Measurements from ENCODE around the gene MAGED1.

The MAGED1 gene

DNA sequence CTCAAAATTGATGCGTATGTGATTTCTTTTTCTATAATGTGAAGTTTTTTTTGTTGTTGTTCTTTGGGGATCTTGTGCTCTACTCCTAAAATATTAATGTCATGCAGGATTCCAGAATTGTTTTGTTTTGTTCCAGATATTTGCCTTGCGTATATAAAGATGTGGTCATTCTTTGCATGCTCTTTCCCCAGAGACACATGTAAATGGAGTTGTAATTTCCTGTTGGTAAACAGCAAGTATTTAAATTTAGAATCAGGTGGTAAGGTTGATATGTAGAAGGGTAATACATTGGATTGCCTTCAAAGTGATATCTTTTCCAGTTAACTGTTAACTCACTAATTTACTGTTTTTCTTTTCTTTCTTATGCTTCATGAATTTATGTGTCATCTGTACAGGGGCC lies 23.1 kb upstream of the MAGED1 start:
- H3K9me3 ChIP-seq (ENCODE audit: control insufficient read depth, low read length), result no peaks in the 10 kb centered on the region
- H3K9ac ChIP-seq (ENCODE audit: low read length), result no peak overlapping the region
- no peak overlapping the region for H3K4me3 ChIP-seq (ENCODE audit: low read length)
- no peaks in the 10 kb centered on the region for H3K36me3 ChIP-seq (ENCODE audit: control insufficient read depth, insufficient read depth, low read length)
- H3K4me1 ChIP-seq (ENCODE audit: control insufficient read depth, insufficient read depth, low read length), result no peaks in the 10 kb centered on the region
- no peaks in the 10 kb centered on the region for H3K27me3 ChIP-seq (ENCODE audit: control insufficient read depth, insufficient read depth, low read length)

DNA sequence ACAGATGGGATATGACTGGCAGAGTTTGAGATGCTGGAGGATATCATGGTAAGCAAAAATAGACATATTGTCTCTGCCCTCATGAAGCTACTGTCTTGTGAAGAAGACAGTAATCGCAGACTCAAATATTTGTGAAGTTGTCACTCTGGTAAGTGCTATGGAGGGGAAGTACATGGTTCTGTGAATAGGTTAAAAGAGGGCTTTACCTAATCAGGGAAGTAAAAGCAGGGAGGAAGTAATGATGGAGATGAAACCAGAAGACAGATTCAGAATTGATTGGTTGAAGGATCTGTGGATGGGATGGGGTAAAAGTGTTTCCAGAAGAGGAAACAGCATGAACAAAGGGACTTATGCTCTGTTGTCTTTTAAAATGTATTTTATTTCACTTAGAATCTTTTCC lies 19.3 kb upstream of the MAGED1 start:
- no peak overlapping the region for H3K9ac ChIP-seq (ENCODE audit: low read length)
- no peaks in the 10 kb centered on the region for H3K4me1 ChIP-seq (ENCODE audit: control insufficient read depth, insufficient read depth, low read length)
- H3K36me3 ChIP-seq (ENCODE audit: control insufficient read depth, insufficient read depth, low read length), result no peaks in the 10 kb centered on the region
- H3K27me3 ChIP-seq (ENCODE audit: control insufficient read depth, insufficient read depth, low read length), result no peaks in the 10 kb centered on the region
- no peaks in the 10 kb centered on the region for H3K9me3 ChIP-seq (ENCODE audit: control insufficient read depth, low read length)
- H3K4me3 ChIP-seq (ENCODE audit: low read length), result no peak overlapping the region

DNA sequence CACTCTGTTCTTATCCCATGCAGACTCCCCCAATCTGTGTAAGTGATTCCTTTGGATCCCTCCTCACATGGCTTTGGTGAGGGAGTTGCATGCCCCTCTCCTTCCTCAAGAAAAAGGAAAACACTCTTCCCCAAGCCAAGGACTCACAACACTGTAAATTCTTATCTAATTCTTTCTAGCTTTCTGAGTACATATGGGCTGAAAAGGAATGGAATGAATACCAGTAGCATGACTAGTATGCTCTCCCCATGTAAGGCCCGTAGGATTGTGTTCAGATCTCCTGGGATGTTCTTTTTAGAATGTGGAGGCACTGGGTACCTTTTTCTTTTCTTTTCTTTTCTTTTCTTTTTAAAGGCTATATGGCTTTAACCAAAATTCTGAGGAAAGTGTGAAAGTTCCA lies 17.0 kb upstream of the MAGED1 start:
- Histone ChIP-seq H3K36me3 (ENCODE audit: control insufficient read depth, insufficient read depth, low read length) (no peaks in the 10 kb centered on the region), H3K9me3 (ENCODE audit: control insufficient read depth, low read length) (no peaks in the 10 kb centered on the region), H3K4me3 (ENCODE audit: low read length) (no peak overlapping the region), H3K4me1 (ENCODE audit: control insufficient read depth, insufficient read depth, low read length) (no peaks in the 10 kb centered on the region), H3K9ac (ENCODE audit: low read length) (no peak overlapping the region), H3K27me3 (ENCODE audit: control insufficient read depth, insufficient read depth, low read length) (no peaks in the 10 kb centered on the region)

DNA sequence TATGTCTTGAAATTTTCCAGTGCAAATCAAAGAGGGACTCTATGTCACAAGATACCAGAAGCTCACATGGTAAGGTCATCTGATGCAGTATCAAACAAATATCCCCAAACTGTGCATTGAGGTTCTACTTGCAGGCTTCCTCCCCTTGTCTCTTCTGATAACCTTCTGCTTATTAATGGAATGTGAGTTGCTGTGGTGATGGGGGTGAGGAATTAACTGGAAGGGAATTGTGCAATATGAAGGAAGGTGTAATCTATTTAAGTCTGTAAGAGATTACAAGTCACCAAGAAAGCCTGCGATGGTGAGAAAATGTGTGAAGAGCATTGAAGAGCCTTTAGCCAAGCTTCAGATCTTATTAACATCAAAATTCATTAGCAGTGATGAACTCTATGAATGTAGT lies 15.4 kb upstream of the MAGED1 start:
- no peaks in the 10 kb centered on the region for H3K4me1 ChIP-seq (ENCODE audit: control insufficient read depth, insufficient read depth, low read length)
- H3K9me3 ChIP-seq (ENCODE audit: control insufficient read depth, low read length), result no peaks in the 10 kb centered on the region
- H3K9ac ChIP-seq (ENCODE audit: low read length), result no peak overlapping the region
- H3K36me3 ChIP-seq (ENCODE audit: control insufficient read depth, insufficient read depth, low read length), result no peaks in the 10 kb centered on the region
- H3K27me3 ChIP-seq (ENCODE audit: control insufficient read depth, insufficient read depth, low read length), result no peaks in the 10 kb centered on the region
- no peak overlapping the region for H3K4me3 ChIP-seq (ENCODE audit: low read length)

DNA sequence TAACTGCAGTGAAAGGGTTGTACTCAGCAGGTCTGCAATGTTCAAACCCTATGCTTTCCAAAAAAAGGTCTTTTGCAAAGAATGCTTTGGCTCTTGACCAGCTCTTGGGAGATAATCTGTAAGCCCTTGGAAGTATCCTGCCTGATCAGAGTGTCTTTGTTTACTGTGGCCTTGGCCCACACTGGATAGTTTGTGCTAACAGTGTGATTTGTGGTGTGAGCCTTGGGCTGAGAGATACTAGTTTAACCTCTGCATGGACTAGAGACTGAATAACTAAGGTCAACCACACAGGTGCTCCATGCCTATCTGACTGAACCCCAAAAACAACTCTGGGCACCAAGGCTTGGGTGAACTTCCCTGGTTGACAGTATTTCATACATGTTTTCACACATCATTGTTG lies 3.6 kb upstream of the MAGED1 start:
- H3K36me3 ChIP-seq (ENCODE audit: control insufficient read depth, insufficient read depth, low read length), result no peaks in the 10 kb centered on the region
- H3K4me3 ChIP-seq (ENCODE audit: low read length), result no peak overlapping the region
- no peaks in the 10 kb centered on the region for H3K9me3 ChIP-seq (ENCODE audit: control insufficient read depth, low read length)
- no peak overlapping the region for H3K9ac ChIP-seq (ENCODE audit: low read length)
- no peaks in the 10 kb centered on the region for H3K27me3 ChIP-seq (ENCODE audit: control insufficient read depth, insufficient read depth, low read length)
- H3K4me1 ChIP-seq (ENCODE audit: control insufficient read depth, insufficient read depth, low read length), result peaks cover under 1% of the 10 kb centered on the region

DNA sequence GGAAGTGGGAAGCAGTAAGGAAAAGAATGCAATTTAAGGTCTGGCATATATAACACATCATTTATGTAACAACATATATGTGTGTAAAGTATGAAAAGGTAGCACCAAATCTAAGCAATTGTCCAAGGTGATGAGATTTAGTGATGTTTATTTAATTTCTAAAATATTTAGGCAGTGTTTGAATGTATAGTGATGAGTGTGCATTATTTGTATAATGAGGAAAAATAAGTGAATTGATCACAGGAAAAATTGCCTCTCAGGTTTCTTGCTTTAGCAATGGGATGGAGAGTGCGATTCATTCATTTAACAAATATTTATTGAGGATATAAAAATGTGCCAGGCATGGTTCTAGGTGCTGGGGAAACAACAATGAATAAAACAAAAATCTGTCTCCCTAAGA lies 2.2 kb upstream of the MAGED1 start:
- H3K27me3 ChIP-seq (ENCODE audit: control insufficient read depth, insufficient read depth, low read length), result no peaks in the 10 kb centered on the region
- H3K4me3 ChIP-seq (ENCODE audit: low read length), result no peak overlapping the region

DNA sequence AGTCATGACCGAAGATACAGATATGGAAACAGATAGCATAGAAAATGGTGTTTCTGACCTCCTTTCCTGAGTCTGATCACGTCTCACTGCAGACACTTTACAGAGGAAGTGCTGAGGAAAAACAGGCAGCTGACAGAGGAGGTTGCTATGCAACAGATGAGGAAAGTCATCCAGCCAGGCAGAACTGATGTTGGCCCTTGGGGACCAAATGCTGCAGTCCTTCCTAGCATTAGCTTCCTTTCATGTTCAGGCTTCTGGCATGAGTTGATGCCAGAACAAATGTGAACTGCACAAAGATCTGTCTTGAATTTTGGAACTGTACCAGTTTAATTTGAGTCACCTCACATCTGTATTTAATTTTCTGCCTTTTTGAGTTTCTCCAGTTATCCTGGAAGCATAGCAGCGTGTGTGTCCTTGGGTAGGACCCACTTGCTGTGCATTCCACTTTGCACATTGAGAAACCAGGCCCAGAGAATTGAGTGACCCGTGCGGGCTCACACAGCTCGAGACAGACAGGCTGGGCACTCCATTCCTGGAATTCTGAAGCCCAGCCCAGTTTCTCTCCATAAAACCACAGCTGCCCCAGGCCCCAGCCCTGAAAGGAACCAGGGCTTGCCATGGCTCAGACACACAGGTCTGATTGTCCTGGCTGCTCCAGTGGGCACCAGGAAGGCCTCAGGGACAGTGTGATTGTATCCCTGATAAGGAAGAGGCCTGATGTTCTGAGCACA lies 1.4 kb upstream of the MAGED1 start:
- Histone ChIP-seq H3K9ac (ENCODE audit: low read length) (no peak overlapping the region), H3K27me3 (ENCODE audit: control insufficient read depth, insufficient read depth, low read length) (no peaks in the 10 kb centered on the region), H3K4me3 (ENCODE audit: low read length) (no peak overlapping the region), H3K9me3 (ENCODE audit: control insufficient read depth, low read length) (no peaks in the 10 kb centered on the region), H3K36me3 (ENCODE audit: control insufficient read depth, insufficient read depth, low read length) (no peaks in the 10 kb centered on the region), H3K4me1 (ENCODE audit: control insufficient read depth, insufficient read depth, low read length) (peaks cover 9% of the 10 kb centered on the region)

More for the DNA sequence above, 2.2 kb upstream of the MAGED1 start:
- Histone ChIP-seq H3K4me1 (ENCODE audit: control insufficient read depth, insufficient read depth, low read length) (peaks cover 9% of the 10 kb centered on the region), H3K36me3 (ENCODE audit: control insufficient read depth, insufficient read depth, low read length) (no peaks in the 10 kb centered on the region), H3K9ac (ENCODE audit: low read length) (no peak overlapping the region), H3K9me3 (ENCODE audit: control insufficient read depth, low read length) (no peaks in the 10 kb centered on the region)

DNA sequence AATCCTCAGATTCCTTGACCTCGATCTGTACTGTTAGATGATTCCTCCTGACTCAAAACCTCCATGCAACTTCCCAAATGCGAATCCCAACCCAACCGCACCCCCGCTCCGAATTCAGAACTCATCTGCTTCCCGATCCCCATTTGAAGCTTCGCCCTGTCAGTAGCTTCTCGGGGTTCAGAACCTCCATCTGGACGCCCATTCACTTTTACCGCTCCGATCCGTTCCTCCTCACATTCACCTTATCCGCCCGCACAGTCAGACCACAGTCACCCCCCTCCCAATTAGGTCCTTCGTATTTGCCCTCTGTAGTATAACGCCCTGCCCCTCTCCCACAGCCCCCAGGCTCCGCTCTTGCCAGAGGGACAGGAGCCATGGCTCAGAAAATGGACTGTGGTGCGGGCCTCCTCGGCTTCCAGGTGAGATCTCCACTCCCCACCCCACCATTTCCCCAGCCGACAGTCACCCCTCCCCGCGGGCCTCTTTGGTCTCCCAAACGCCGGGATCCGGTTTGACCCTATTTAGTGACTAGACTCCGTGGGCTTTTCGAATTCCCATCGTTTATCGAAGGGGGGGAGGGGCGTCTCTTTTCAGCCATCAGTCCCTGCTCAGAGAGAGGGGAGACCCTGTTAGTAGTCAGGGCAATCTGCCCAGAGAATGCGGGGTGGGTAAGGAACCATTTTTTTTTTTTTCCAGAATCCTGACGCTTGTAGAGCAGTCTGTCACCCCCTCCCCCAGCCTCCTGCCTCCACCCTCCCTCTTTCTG lies 691 bp downstream of the MAGED1 start:
- peak overlapping the region; percentile 71 for H3K4me3 ChIP-seq (ENCODE audit: low read length)
- H3K4me1 ChIP-seq (ENCODE audit: control insufficient read depth, insufficient read depth, low read length), result peaks cover 9% of the 10 kb centered on the region
- peak overlapping the region; percentile 92 for H3K9ac ChIP-seq (ENCODE audit: low read length)
- H3K36me3 ChIP-seq (ENCODE audit: control insufficient read depth, insufficient read depth, low read length), result no peaks in the 10 kb centered on the region
- no peaks in the 10 kb centered on the region for H3K9me3 ChIP-seq (ENCODE audit: control insufficient read depth, low read length)
- H3K27me3 ChIP-seq (ENCODE audit: control insufficient read depth, insufficient read depth, low read length), result no peaks in the 10 kb centered on the region

DNA sequence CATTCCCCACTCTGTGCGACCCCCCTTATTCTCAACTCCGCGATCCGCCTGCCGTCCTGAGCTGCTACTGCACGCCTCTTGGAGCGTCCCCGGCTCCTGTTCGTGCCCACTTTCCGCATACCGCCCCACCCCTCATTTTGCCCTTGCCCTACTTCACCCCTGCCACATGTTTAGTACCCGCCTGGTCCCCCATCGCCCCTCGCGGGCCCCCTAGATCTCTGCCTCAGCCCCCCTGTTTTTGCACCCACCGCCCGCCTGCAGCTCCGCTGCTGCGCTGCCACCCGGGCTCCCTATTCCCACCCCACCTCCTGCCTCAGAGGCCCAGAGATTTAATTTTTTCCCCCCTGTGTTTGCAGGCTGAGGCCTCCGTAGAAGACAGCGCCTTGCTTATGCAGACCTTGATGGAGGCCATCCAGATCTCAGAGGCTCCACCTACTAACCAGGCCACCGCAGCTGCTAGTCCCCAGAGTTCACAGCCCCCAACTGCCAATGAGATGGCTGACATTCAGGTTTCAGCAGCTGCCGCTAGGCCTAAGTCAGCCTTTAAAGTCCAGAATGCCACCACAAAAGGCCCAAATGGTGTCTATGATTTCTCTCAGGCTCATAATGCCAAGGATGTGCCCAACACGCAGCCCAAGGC lies 1.4 kb downstream of the MAGED1 start:
- no peaks in the 10 kb centered on the region for H3K36me3 ChIP-seq (ENCODE audit: control insufficient read depth, insufficient read depth, low read length)
- H3K27me3 ChIP-seq (ENCODE audit: control insufficient read depth, insufficient read depth, low read length), result no peaks in the 10 kb centered on the region
- peak overlapping the region; percentile 92 for H3K9ac ChIP-seq (ENCODE audit: low read length)
- no peaks in the 10 kb centered on the region for H3K9me3 ChIP-seq (ENCODE audit: control insufficient read depth, low read length)
- peak overlapping the region; percentile 71 for H3K4me3 ChIP-seq (ENCODE audit: low read length)
- peaks cover 9% of the 10 kb centered on the region for H3K4me1 ChIP-seq (ENCODE audit: control insufficient read depth, insufficient read depth, low read length)

DNA sequence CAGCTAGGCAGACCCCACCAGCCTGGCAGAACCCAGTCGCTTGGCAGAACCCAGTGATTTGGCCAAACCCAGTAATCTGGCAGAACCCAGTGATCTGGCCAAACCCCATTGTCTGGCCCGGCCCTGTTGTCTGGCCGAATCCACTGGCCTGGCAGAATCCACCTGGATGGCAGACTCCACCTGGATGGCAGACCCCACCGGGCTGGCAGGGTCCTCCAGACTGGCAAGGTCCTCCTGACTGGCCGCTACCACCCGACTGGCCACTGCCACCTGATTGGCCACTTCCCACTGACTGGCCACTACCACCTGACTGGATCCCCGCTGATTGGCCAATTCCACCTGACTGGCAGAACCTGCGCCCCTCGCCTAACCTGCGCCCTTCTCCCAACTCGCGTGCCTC lies 3.2 kb downstream of the MAGED1 start:
- Histone ChIP-seq H3K4me1 (ENCODE audit: control insufficient read depth, insufficient read depth, low read length) (peaks cover 9% of the 10 kb centered on the region), H3K36me3 (ENCODE audit: control insufficient read depth, insufficient read depth, low read length) (no peaks in the 10 kb centered on the region), H3K9ac (ENCODE audit: low read length) (no peak overlapping the region), H3K27me3 (ENCODE audit: control insufficient read depth, insufficient read depth, low read length) (no peaks in the 10 kb centered on the region), H3K4me3 (ENCODE audit: low read length) (no peak overlapping the region), H3K9me3 (ENCODE audit: control insufficient read depth, low read length) (no peaks in the 10 kb centered on the region)

DNA sequence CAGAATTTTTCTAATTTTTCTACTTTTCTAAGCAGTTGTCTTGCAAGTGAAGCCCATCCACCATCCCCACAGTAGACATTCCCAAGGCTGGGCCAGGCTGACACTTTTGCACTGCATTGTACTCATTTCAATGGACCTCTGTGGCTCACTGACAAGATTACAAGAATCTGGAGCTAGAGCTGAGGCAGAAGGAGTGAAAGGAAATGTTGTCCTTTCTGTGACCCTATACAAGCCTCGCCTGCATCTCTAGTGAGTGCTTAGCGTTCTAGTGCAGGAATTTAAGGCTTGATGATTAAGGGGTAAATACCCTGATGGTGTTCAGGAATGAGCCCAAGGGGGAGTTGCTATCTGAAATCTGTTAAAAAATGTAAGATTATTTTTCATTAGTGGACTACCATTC lies 6.3 kb downstream of the MAGED1 start:
- H3K4me3 ChIP-seq (ENCODE audit: low read length), result no peak overlapping the region
- no peaks in the 10 kb centered on the region for H3K36me3 ChIP-seq (ENCODE audit: control insufficient read depth, insufficient read depth, low read length)
- no peaks in the 10 kb centered on the region for H3K9me3 ChIP-seq (ENCODE audit: control insufficient read depth, low read length)
- H3K4me1 ChIP-seq (ENCODE audit: control insufficient read depth, insufficient read depth, low read length), result peaks cover 9% of the 10 kb centered on the region
- no peak overlapping the region for H3K9ac ChIP-seq (ENCODE audit: low read length)
- H3K27me3 ChIP-seq (ENCODE audit: control insufficient read depth, insufficient read depth, low read length), result no peaks in the 10 kb centered on the region

DNA sequence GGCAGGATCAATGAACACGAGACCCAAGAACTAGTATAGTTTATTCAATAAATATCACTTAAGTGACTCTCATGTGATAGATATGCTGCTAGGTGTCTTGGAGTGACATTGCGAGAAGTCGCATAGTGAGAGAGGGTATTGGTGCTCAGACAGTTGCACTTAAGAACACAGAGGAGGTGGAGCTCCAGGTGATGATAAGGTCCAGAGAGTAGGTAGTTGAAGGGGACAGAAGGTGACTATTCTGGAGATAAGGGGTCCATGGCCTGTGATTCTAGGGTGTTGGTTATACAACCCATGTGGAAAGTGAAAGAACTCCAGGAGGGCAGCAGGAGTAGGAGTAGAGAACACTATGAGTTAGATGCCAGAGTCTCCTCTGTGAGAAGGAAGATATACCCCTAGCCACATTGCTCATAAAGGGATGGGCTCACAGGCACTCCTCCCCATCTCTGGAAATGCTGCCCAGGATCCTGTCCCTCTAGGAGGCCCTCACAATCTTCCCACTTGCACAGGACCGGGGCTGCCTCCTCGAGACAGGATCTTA lies 9.2 kb downstream of the MAGED1 start:
- no peak overlapping the region for H3K4me3 ChIP-seq (ENCODE audit: low read length)
- no peaks in the 10 kb centered on the region for H3K27me3 ChIP-seq (ENCODE audit: control insufficient read depth, insufficient read depth, low read length)
- no peaks in the 10 kb centered on the region for H3K36me3 ChIP-seq (ENCODE audit: control insufficient read depth, insufficient read depth, low read length)
- H3K9ac ChIP-seq (ENCODE audit: low read length), result no peak overlapping the region
- H3K4me1 ChIP-seq (ENCODE audit: control insufficient read depth, insufficient read depth, low read length), result no peaks in the 10 kb centered on the region
- no peaks in the 10 kb centered on the region for H3K9me3 ChIP-seq (ENCODE audit: control insufficient read depth, low read length)

Data from mucosa of stomach (tissue), 1 donor.